ENCODE results near the gene RASGRP1.

DNA sequence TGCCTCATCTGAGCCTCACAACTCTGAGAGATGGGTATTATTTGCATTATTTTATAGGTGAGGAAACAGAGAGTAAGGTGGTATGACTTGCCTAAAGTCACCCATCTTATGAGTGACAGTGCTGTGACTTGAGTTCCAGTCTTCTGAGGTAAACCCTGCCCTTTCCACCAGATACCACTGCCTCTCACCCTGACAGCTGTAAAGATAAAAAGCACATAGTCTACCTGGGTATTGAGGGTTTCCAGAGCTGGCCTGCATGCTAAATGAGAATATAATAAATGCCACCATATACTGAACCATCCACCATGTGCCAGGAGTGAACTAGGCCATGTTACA, 25.6 kb downstream of the RASGRP1 start:
- no peak for TF ChIP-seq ZC3H10 (CRISPR knock-in tag; IDR thresholded peaks at IDR 0.05)
- TF ChIP-seq, protein P1, sequence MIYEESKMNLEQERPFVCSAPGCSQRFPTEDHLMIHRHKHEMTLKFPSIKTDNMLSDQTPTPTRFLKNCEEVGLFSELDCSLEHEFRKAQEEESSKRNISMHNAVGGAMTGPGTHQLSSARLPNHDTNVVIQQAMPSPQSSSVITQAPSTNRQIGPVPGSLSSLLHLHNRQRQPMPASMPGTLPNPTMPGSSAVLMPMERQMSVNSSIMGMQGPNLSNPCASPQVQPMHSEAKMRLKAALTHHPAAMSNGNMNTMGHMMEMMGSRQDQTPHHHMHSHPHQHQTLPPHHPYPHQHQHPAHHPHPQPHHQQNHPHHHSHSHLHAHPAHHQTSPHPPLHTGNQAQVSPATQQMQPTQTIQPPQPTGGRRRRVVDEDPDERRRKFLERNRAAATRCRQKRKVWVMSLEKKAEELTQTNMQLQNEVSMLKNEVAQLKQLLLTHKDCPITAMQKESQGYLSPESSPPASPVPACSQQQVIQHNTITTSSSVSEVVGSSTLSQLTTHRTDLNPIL (CRISPR knock-in tag; IDR thresholded peaks at IDR 0.05; ENCODE audit: low read depth), result no peak
- TF ChIP-seq, protein P2, sequence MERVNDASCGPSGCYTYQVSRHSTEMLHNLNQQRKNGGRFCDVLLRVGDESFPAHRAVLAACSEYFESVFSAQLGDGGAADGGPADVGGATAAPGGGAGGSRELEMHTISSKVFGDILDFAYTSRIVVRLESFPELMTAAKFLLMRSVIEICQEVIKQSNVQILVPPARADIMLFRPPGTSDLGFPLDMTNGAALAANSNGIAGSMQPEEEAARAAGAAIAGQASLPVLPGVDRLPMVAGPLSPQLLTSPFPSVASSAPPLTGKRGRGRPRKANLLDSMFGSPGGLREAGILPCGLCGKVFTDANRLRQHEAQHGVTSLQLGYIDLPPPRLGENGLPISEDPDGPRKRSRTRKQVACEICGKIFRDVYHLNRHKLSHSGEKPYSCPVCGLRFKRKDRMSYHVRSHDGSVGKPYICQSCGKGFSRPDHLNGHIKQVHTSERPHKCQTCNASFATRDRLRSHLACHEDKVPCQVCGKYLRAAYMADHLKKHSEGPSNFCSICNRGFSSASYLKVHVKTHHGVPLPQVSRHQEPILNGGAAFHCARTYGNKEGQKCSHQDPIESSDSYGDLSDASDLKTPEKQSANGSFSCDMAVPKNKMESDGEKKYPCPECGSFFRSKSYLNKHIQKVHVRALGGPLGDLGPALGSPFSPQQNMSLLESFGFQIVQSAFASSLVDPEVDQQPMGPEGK (CRISPR knock-in tag; IDR thresholded peaks at IDR 0.05; ENCODE audit: borderline replicate concordance), result no peak
- no peak for TF ChIP-seq RARB (CRISPR knock-in tag; IDR thresholded peaks at IDR 0.05)
- no peak for TF ChIP-seq ZNF8 (CRISPR knock-in tag; IDR thresholded peaks at IDR 0.05)
- TF ChIP-seq ZFP3 (CRISPR knock-in tag; IDR thresholded peaks at IDR 0.05), result no peak

Measured in SK-N-SH treated with all-trans-retinoic acid at 6 μM for 48 hours (cell line).